Measurements from ENCODE around the gene FAM161A.
A peak's percentile ranks its signal among the peaks of the same experiment; 100 is the strongest.

FAM161A gene

DNA sequence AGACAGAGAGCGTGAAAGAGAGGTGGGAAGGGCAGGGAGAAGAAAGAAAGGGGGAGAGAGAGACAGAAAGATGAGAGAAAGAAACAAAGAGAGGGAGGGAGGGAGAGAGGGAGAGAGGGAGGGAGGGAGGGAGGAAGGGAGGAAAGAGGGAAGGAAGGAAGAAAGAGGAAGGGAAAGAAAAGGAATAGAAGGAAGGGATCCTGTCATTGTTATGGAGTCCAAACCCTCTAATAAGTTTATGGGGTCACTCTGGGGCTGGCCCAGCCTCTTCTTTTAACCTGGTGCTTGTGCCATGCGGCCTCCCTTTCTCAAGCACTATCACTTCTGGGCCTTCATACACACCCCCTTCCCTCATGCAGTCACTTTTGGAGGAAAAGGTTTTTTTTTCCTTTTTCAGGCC lies 58.5 kb downstream of the FAM161A start:
- H3K27ac ChIP-seq (ENCODE audit: low read length), result no peak overlapping the region
- no peaks in the 10 kb centered on the region for H3K9me2 ChIP-seq (replicated peaks; ENCODE audit: insufficient read depth, low read length)
- no peaks in the 10 kb centered on the region for H3K4me1 ChIP-seq (ENCODE audit: low read length)
- DNase-seq, result no peak
- H3K9me3 ChIP-seq (replicated peaks; ENCODE audit: insufficient read depth, low read length), result no peaks in the 10 kb centered on the region
- H3K4me2 ChIP-seq (ENCODE audit: low read depth, low read length), result no peak overlapping the region
- no peak overlapping the region for H3K9ac ChIP-seq (ENCODE audit: low read length)
- no peaks in the 10 kb centered on the region for H3F3A ChIP-seq (ENCODE audit: insufficient read depth, low read length)
- no peaks in the 10 kb centered on the region for H3K27me3 ChIP-seq (replicated peaks; ENCODE audit: insufficient read depth, low read length)
- H3K79me2 ChIP-seq (ENCODE audit: low read length), result no peaks in the 10 kb centered on the region
- no peak overlapping the region for H2AFZ ChIP-seq (ENCODE audit: low read length)
- TF ChIP-seq EZH2 (optimal IDR thresholded peaks at IDR 0.05; ENCODE audit: low read depth, low read length) (no peak), EZH2phosphoT487 (IDR thresholded peaks at IDR 0.05; ENCODE audit: low read length) (no peak)
- TF ChIP-seq, protein P1, sequence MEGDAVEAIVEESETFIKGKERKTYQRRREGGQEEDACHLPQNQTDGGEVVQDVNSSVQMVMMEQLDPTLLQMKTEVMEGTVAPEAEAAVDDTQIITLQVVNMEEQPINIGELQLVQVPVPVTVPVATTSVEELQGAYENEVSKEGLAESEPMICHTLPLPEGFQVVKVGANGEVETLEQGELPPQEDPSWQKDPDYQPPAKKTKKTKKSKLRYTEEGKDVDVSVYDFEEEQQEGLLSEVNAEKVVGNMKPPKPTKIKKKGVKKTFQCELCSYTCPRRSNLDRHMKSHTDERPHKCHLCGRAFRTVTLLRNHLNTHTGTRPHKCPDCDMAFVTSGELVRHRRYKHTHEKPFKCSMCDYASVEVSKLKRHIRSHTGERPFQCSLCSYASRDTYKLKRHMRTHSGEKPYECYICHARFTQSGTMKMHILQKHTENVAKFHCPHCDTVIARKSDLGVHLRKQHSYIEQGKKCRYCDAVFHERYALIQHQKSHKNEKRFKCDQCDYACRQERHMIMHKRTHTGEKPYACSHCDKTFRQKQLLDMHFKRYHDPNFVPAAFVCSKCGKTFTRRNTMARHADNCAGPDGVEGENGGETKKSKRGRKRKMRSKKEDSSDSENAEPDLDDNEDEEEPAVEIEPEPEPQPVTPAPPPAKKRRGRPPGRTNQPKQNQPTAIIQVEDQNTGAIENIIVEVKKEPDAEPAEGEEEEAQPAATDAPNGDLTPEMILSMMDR (IDR thresholded peaks at IDR 0.05; ENCODE audit: low read length), result no peak
- no peaks in the 10 kb centered on the region for H4K20me1 ChIP-seq (ENCODE audit: insufficient read depth, low read length)
- no peaks in the 10 kb centered on the region for H3K36me3 ChIP-seq (replicated peaks; ENCODE audit: insufficient read depth, low read length)
- no peak overlapping the region for H3K4me3 ChIP-seq (ENCODE audit: low read length)

- Histone ChIP-seq H3K9me3 (replicated peaks; ENCODE audit: insufficient read depth, low read length) (no peaks in the 10 kb centered on the region), H3K79me2 (ENCODE audit: low read length) (no peaks in the 10 kb centered on the region), H3K27ac (ENCODE audit: low read length) (no peak overlapping the region), H3K4me2 (ENCODE audit: low read depth, low read length) (peak overlapping the region; percentile 56), H3K27me3 (replicated peaks; ENCODE audit: insufficient read depth, low read length) (no peaks in the 10 kb centered on the region), H2AFZ (ENCODE audit: low read length) (peak overlapping the region; percentile 71), H3K9ac (ENCODE audit: low read length) (no peak overlapping the region), H3K9me2 (replicated peaks; ENCODE audit: insufficient read depth, low read length) (no peaks in the 10 kb centered on the region), H3K4me3 (ENCODE audit: low read length) (peak overlapping the region; percentile 47), H3K36me3 (replicated peaks; ENCODE audit: insufficient read depth, low read length) (no peaks in the 10 kb centered on the region), H3F3A (ENCODE audit: insufficient read depth, low read length) (no peaks in the 10 kb centered on the region), H3K4me1 (ENCODE audit: low read length) (no peaks in the 10 kb centered on the region), H4K20me1 (ENCODE audit: insufficient read depth, low read length) (no peaks in the 10 kb centered on the region)
- TF ChIP-seq EZH2phosphoT487 (IDR thresholded peaks at IDR 0.05; ENCODE audit: low read length), result no peak
- TF ChIP-seq EZH2 (optimal IDR thresholded peaks at IDR 0.05; ENCODE audit: low read depth, low read length), result no peak
- TF ChIP-seq, protein P1 (IDR thresholded peaks at IDR 0.05; ENCODE audit: low read length), result peak; percentile 61
- DNase-seq, result peak; percentile 82
Measured at GRCh38 chr2:61793389-61793836, 60.4 kb downstream of the FAM161A start.

DNA sequence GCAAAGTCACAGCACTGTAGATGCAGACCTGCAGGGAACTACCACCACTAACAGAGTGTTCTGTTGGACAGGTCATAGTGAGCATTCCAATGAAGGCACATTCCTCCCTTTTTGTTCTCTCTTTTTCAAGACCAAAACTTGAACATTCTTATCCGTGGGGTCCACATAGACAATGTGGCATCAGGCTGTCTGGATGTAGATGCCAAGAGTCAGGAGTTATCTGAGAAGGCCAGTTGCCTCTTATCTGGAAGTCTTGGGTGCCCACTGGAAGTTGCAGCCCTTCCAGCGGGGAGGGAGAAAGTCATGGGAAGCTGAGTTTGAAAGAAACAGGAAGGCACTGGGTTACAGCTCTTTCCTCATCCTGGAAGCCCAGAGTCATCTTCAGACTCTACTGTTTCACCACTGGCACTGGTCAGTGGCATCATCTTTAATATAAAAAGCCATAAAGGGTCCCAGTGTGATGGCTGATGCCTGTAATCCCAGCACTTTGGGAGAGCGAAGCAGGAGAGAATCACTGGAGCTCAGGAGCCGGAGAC lies 61.4 kb downstream of the FAM161A start:
- H3K9me3 ChIP-seq (replicated peaks; ENCODE audit: insufficient read depth, low read length), result no peaks in the 10 kb centered on the region
- no peak for TF ChIP-seq EZH2phosphoT487 (IDR thresholded peaks at IDR 0.05; ENCODE audit: low read length)
- TF ChIP-seq, protein P1 (IDR thresholded peaks at IDR 0.05; ENCODE audit: low read length), result no peak
- no peak for TF ChIP-seq EZH2 (optimal IDR thresholded peaks at IDR 0.05; ENCODE audit: low read depth, low read length)
- no peaks in the 10 kb centered on the region for H3K9me2 ChIP-seq (replicated peaks; ENCODE audit: insufficient read depth, low read length)
- no peak overlapping the region for H3K27ac ChIP-seq (ENCODE audit: low read length)
- DNase-seq, result no peak
- H3K4me2 ChIP-seq (ENCODE audit: low read depth, low read length), result no peak overlapping the region
- H4K20me1 ChIP-seq (ENCODE audit: insufficient read depth, low read length), result no peaks in the 10 kb centered on the region
- no peak overlapping the region for H2AFZ ChIP-seq (ENCODE audit: low read length)
- no peak overlapping the region for H3K4me3 ChIP-seq (ENCODE audit: low read length)
- no peaks in the 10 kb centered on the region for H3K27me3 ChIP-seq (replicated peaks; ENCODE audit: insufficient read depth, low read length)
- H3K36me3 ChIP-seq (replicated peaks; ENCODE audit: insufficient read depth, low read length), result no peaks in the 10 kb centered on the region
- H3K4me1 ChIP-seq (ENCODE audit: low read length), result no peaks in the 10 kb centered on the region
- no peaks in the 10 kb centered on the region for H3F3A ChIP-seq (ENCODE audit: insufficient read depth, low read length)
- H3K9ac ChIP-seq (ENCODE audit: low read length), result no peak overlapping the region
- no peaks in the 10 kb centered on the region for H3K79me2 ChIP-seq (ENCODE audit: low read length)
